Lower leg skin (tissue), 3 donors: ENCODE measurements around the gene DYNC1I1.

Experiments used
- CTCF ChIP-seq, 3 donors: fragments of 450-650 bp; IDR thresholded peaks; one replicate each; pipeline ENCODE4 v1.5.1; 2016; ENCODE audit warnings: antibody characterized with exemption in 3 of 3, mild to moderate bottlenecking in 3 of 3, moderate library complexity in 2 of 3
- POLR2A ChIP-seq, 2 donors: fragments of 450-650 bp; IDR thresholded peaks; one replicate each; pipeline ENCODE4 v1.6.1; 2016 to 2017; ENCODE audit warnings: antibody characterized with exemption in 2 of 2, mild to moderate bottlenecking in 1 of 2, moderate library complexity in 1 of 2

DNA sequence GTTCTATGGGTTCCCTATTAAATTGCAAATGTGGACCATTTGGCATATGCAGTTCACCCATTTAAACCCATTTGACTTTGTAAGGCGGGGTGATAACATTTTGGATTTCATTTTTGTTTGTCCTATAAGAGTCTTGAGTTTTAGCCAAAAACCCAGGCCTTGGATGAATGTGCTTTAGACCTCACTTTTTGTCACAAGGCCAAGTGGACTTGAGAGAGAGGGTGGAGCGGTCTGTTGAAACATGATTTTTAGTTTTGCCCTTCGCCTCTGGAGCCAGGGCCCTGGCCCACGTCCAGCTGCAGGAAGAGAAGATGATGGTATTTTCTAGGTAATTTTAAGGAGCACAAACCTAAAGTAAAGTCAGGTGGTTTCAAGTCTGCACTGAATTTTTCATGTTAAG is 289.5 kb downstream of the DYNC1I1 start:
- TF ChIP-seq CTCF (IDR thresholded peaks at IDR 0.05) (no peak), POLR2A (IDR thresholded peaks at IDR 0.05) (no peak)
